ENCODE data around the gene TBC1D2B. TPM values are rescaled to one million over a fixed set of nuclear protein-coding genes. Genes with fewer than 3 reads are reported as not detected.

Gene TBC1D2B
- total and polyA plus RNA-seq, 2 experiments from 2014 or later, result 24.8 to 38.4 TPM

GRCh38 chr15:78054966-78055365, 22.5 kb downstream of the TBC1D2B start:
- H3K4me2 ChIP-seq, result no peak overlapping the region
- 100% methylated on average over 1 of the region's 1 CpG for WGBS (ENCODE audit: low lambda C conversion rate, missing lambda C conversion rate)
- H3K27me3 ChIP-seq, result no peaks in the 10 kb centered on the region
- H3K4me1 ChIP-seq (ENCODE audit: insufficient read depth), result peaks cover 73% of the 10 kb centered on the region
- no peaks in the 10 kb centered on the region for H3K9me2 ChIP-seq (replicated peaks; ENCODE audit: insufficient read depth)
- no peaks in the 10 kb centered on the region for H3K9me3 ChIP-seq (ENCODE audit: low read depth)
- H4K20me1 ChIP-seq (ENCODE audit: insufficient read depth, poor library complexity, severe bottlenecking), result peaks cover 5% of the 10 kb centered on the region
- DNase-seq (ENCODE audit: low spot score), result no peak
- H3K4me3 ChIP-seq, result no peak overlapping the region
- H2AFZ ChIP-seq, result no peak overlapping the region
- H3K27ac ChIP-seq, result no peak overlapping the region
- H3K36me3 ChIP-seq (replicated peaks; ENCODE audit: insufficient read depth, low read depth), result no peaks in the 10 kb centered on the region
- H3K79me2 ChIP-seq, result peaks cover 88% of the 10 kb centered on the region
- TF ChIP-seq EZH2phosphoT487 (IDR thresholded peaks at IDR 0.05; ENCODE audit: low read depth, severe bottlenecking, unreplicated experiment) (no peak), CTCF (IDR thresholded peaks at IDR 0.05; ENCODE audit: poor library complexity) (no peak), EZH2 (IDR thresholded peaks at IDR 0.05; ENCODE audit: borderline replicate concordance) (no peak)

- peaks cover 87% of the 10 kb centered on the region for H3K79me2 ChIP-seq
- no peak overlapping the region for H2AFZ ChIP-seq
- no peaks in the 10 kb centered on the region for H3K27me3 ChIP-seq
- no peaks in the 10 kb centered on the region for H3K36me3 ChIP-seq (replicated peaks; ENCODE audit: insufficient read depth, low read depth)
- no peak for DNase-seq (ENCODE audit: low spot score)
- WGBS (ENCODE audit: low lambda C conversion rate, missing lambda C conversion rate), result 70% methylated on average over 2 of the region's 2 CpGs
- no peaks in the 10 kb centered on the region for H3K9me2 ChIP-seq (replicated peaks; ENCODE audit: insufficient read depth)
- H3K4me2 ChIP-seq, result no peak overlapping the region
- H4K20me1 ChIP-seq (ENCODE audit: insufficient read depth, poor library complexity, severe bottlenecking), result peaks cover 5% of the 10 kb centered on the region
- no peak overlapping the region for H3K4me3 ChIP-seq
- H3K4me1 ChIP-seq (ENCODE audit: insufficient read depth), result peaks cover 73% of the 10 kb centered on the region
- TF ChIP-seq EZH2phosphoT487 (IDR thresholded peaks at IDR 0.05; ENCODE audit: low read depth, severe bottlenecking, unreplicated experiment) (no peak), CTCF (IDR thresholded peaks at IDR 0.05; ENCODE audit: poor library complexity) (no peak), EZH2 (IDR thresholded peaks at IDR 0.05; ENCODE audit: borderline replicate concordance) (no peak)
- H3K9me3 ChIP-seq (ENCODE audit: low read depth), result no peaks in the 10 kb centered on the region
- no peak overlapping the region for H3K27ac ChIP-seq
These were observed 23.0 kb downstream of the TBC1D2B start for GRCh38 chr15:78054518-78054917.

DNA sequence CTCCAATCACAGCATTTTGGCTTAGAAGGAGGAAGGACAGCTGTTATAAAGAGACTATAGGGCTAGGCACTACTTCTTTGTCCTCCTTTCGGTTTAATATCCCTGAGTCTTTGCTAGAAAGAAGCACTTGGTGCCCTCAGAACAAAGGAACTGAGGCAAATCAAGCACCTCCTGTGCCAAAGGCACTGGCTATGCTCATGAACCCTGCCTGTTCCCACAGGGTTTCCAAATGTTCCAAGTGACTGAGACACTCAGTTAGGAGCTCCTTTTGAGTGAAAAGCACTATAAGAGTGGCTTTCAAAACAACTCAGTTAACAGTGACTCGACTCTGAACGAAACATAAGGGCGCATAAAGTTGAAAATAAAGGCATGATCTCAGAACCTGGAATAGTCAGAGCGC, 25.0 kb downstream of the TBC1D2B start:
- Histone ChIP-seq H3K36me3 (replicated peaks; ENCODE audit: insufficient read depth, low read depth) (no peaks in the 10 kb centered on the region), H4K20me1 (ENCODE audit: insufficient read depth, poor library complexity, severe bottlenecking) (peaks cover 5% of the 10 kb centered on the region), H3K4me3 (no peak overlapping the region), H3K4me2 (peak overlapping the region; percentile 32), H3K27ac (peak overlapping the region; percentile 72), H3K27me3 (no peaks in the 10 kb centered on the region), H3K9me3 (ENCODE audit: low read depth) (no peaks in the 10 kb centered on the region), H3K9me2 (replicated peaks; ENCODE audit: insufficient read depth) (no peaks in the 10 kb centered on the region), H2AFZ (no peak overlapping the region), H3K79me2 (peaks cover 80% of the 10 kb centered on the region), H3K4me1 (ENCODE audit: insufficient read depth) (peaks cover 75% of the 10 kb centered on the region)
- no peak for DNase-seq (ENCODE audit: low spot score)
- TF ChIP-seq EZH2 (IDR thresholded peaks at IDR 0.05; ENCODE audit: borderline replicate concordance) (no peak), CTCF (IDR thresholded peaks at IDR 0.05; ENCODE audit: poor library complexity) (no peak), EZH2phosphoT487 (IDR thresholded peaks at IDR 0.05; ENCODE audit: low read depth, severe bottlenecking, unreplicated experiment) (no peak)
- WGBS (ENCODE audit: low lambda C conversion rate, missing lambda C conversion rate), result 95% methylated on average over 5 of the region's 5 CpGs

GRCh38 chr15:78052001-78052401, 25.5 kb downstream of the TBC1D2B start:
- no peak for TF ChIP-seq EZH2 (IDR thresholded peaks at IDR 0.05; ENCODE audit: borderline replicate concordance)
- TF ChIP-seq CTCF (IDR thresholded peaks at IDR 0.05; ENCODE audit: poor library complexity), result no peak
- TF ChIP-seq EZH2phosphoT487 (IDR thresholded peaks at IDR 0.05; ENCODE audit: low read depth, severe bottlenecking, unreplicated experiment), result no peak
- Histone ChIP-seq H3K79me2 (peaks cover 74% of the 10 kb centered on the region), H3K4me3 (no peak overlapping the region), H4K20me1 (ENCODE audit: insufficient read depth, poor library complexity, severe bottlenecking) (peaks cover 5% of the 10 kb centered on the region), H3K4me2 (peak overlapping the region; percentile 32), H2AFZ (no peak overlapping the region), H3K9me2 (replicated peaks; ENCODE audit: insufficient read depth) (no peaks in the 10 kb centered on the region), H3K4me1 (ENCODE audit: insufficient read depth) (peaks cover 79% of the 10 kb centered on the region), H3K36me3 (replicated peaks; ENCODE audit: insufficient read depth, low read depth) (no peaks in the 10 kb centered on the region), H3K9me3 (ENCODE audit: low read depth) (no peaks in the 10 kb centered on the region), H3K27me3 (no peaks in the 10 kb centered on the region), H3K27ac (peak overlapping the region; percentile 72)
- DNase-seq (ENCODE audit: low spot score), result peak; percentile 69
